GM12878 (cell line): ENCODE measurements around the gene TSPYL4. TPM values are rescaled to one million over a fixed set of nuclear protein-coding genes. Genes with fewer than 3 reads are reported as not detected.

Experiments
- ATAC-seq: fragments of 200-7000 bp; cut with Tn5 transposase; 3 replicates; pipeline ENCODE4 v1.9.1; 2020; ENCODE audit warnings: mild to moderate bottlenecking, moderate library complexity
- BruUV-seq: library from RNA; stranded (reverse); fragments of 400-500 nt; replicated peaks from 2 replicates; lab custom pipeline; 2021; lab: Mats Ljungman, UMichigan
- CTCF ChIA-PET: fragments of 300-600 bp; sonication (Branson Sonifier 250); formaldehyde crosslinking; extraction: SDS; loops from one replicate; lab custom pipeline; 2021; ENCODE audit warnings: inconsistent platforms; lab: Yijun Ruan, JAX
- POLR2A ChIA-PET: fragments of 350-600 bp; formaldehyde crosslinking; extraction: SDS; loops from one replicate; lab custom pipeline; 2021; ENCODE audit warnings: inconsistent platforms; lab: Charles Lee
- RAD21 ChIA-PET: fragments of 300-600 bp; sonication (Branson Sonifier 250); formaldehyde crosslinking; loops from one replicate; lab custom pipeline; 2023; ENCODE audit warnings: antibody characterized with exemption; ENCODE audit not compliant: unreplicated experiment; lab: Charles Lee
- SMC1A ChIA-PET: fragments of 300-600 bp; sonication (Branson Sonifier 250); formaldehyde crosslinking; loops from one replicate; lab custom pipeline; 2023; ENCODE audit not compliant: unreplicated experiment, uncharacterized antibody; lab: Charles Lee
- DNase-seq: peaks from one replicate; pipeline ENCODE4 v3.0.0-alpha.2; 2011; ENCODE audit warnings: low read depth, low spot score
- FAIRE-seq: peaks from 3 replicates; lab custom pipeline; 2011; peaks lifted over from hg19 to GRCh38; lab: Jason Lieb, UNC
- H2AFZ ChIP-seq: 2 replicates; pipeline ENCODE4 v1.6.0; 2011; ENCODE audit warnings: low read depth, low read length, control low read depth; ENCODE audit not compliant: control insufficient read depth
- H3K27ac ChIP-seq: 2 replicates; pipeline ENCODE4 v1.5.1; 2011; ENCODE audit warnings: control low read depth; ENCODE audit not compliant: control insufficient read depth, insufficient read depth
- H3K27me3 ChIP-seq, 2 experiments: replicated peaks in 1 of 2; 2 replicates each; pipeline versions ENCODE4 v1.6.0 to v1.6.1; 2011; ENCODE audit warnings: low read length in 1 of 2; ENCODE audit not compliant: control insufficient read depth in 2 of 2, insufficient read depth in 2 of 2
- H3K36me3 ChIP-seq, 2 experiments: 2 replicates each; pipeline ENCODE4 v1.5.1; 2011; ENCODE audit warnings: low read length in 1 of 2; ENCODE audit not compliant: control insufficient read depth in 2 of 2, insufficient read depth in 2 of 2
- H3K4me1 ChIP-seq: 2 replicates; pipeline ENCODE4 v1.6.1; 2011; ENCODE audit warnings: mild to moderate bottlenecking, low read length, moderate library complexity, mixed read lengths; ENCODE audit not compliant: control insufficient read depth, insufficient read depth
- H3K4me2 ChIP-seq: 2 replicates; pipeline ENCODE4 v1.6.0; 2011; ENCODE audit warnings: control low read depth; ENCODE audit not compliant: control insufficient read depth, insufficient read depth
- H3K4me3 ChIP-seq: fragments of 200-600 bp; sonication (generic); 2 replicates; pipeline ENCODE4 v1.5.1; 2016
- H3K79me2 ChIP-seq: 2 replicates; pipeline ENCODE4 v1.6.0; 2011; ENCODE audit warnings: low read length; ENCODE audit not compliant: control insufficient read depth, insufficient read depth
- H3K9ac ChIP-seq: 2 replicates; pipeline ENCODE4 v1.8.0; 2011; ENCODE audit warnings: low read length, control low read depth, mixed read lengths; ENCODE audit not compliant: control insufficient read depth, insufficient read depth
- H3K9me3 ChIP-seq: replicated peaks from 3 replicates; pipeline ENCODE4 v1.5.1; 2011; ENCODE audit warnings: mild to moderate bottlenecking, low read length; ENCODE audit not compliant: control insufficient read depth, insufficient read depth
- H4K20me1 ChIP-seq: 2 replicates; pipeline ENCODE4 v1.6.0; 2011; ENCODE audit not compliant: control insufficient read depth, insufficient read depth
- CBFB ChIP-seq: IDR thresholded peaks from 2 replicates; pipeline ENCODE4 v1.6.1; 2016; ENCODE audit warnings: antibody characterized with exemption, low read depth
- CREM ChIP-seq: IDR thresholded peaks from 2 replicates; pipeline ENCODE4 v1.6.1; 2014; ENCODE audit warnings: antibody characterized with exemption, low read depth
- HDGF ChIP-seq: fragments of 450-650 bp; IDR thresholded peaks from 2 replicates; pipeline ENCODE4 v1.6.1; 2016; ENCODE audit warnings: antibody characterized with exemption
- IKZF2 ChIP-seq, 2 experiments: fragments of 450-650 bp; IDR thresholded peaks; 2 replicates each; pipeline ENCODE4 v1.6.1; 2017; ENCODE audit warnings: mild to moderate bottlenecking in 2 of 2, moderate library complexity in 2 of 2
- IRF5 ChIP-seq: fragments of 450-650 bp; IDR thresholded peaks from 2 replicates; pipeline ENCODE4 v1.6.1; 2017; ENCODE audit warnings: borderline replicate concordance
- ZNF207 ChIP-seq: fragments of 450-650 bp; IDR thresholded peaks from 2 replicates; pipeline ENCODE4 v1.6.1; 2014; ENCODE audit warnings: antibody characterized with exemption, mild to moderate bottlenecking, borderline replicate concordance
- WGBS: methylation state at CpG from one replicate; pipeline ENCODE4 v1.1.6; 2016; ENCODE audit warnings: low lambda C conversion rate; ENCODE audit not compliant: insufficient replicate concordance, insufficient coverage; ENCODE audit errors: missing lambda C conversion rate; 5-methylcytosine and 5-hydroxymethylcytosine counted together
- in situ Hi-C: fragments of 300-500 bp; cut with MboI; formaldehyde crosslinking; loops from 9 replicates; pipeline ENCODE4 v1.14.3; 2018; ENCODE audit warnings: mixed read lengths
- intact Hi-C: fragments of 100-400 bp; cut with micrococcal nuclease; formaldehyde crosslinking; loops from one replicate; pipeline ENCODE4 v1.14.2; 2022; ENCODE audit not compliant: unreplicated experiment
- polyA plus RNA-seq, 11 experiments: library from polyadenylated mRNA; depleted of rRNA in 4 of 11; unstranded in 6 of 11; stranded (reverse) in 5 of 11; fragments of >200 nt; fragmentation: Nextera tagmentation in 4 of 11; fragmentation: Illumina TruSeq in 1 of 11; extraction: Ambion mirVana in 4 of 11; extraction: Trizol in 1 of 11; gene quantifications; 1 replicate in 1 of 11; 2 replicates in 10 of 11; pipeline versions ENCODE4 v1.2.1 to v1.2.3, GENCODE V29; 2011 to 2016; ENCODE audit warnings: inconsistent platforms in 2 of 11, missing spikeins in 2 of 11, low read depth in 1 of 11
- total RNA-seq, 4 experiments: library from RNA; depleted of rRNA in 3 of 4; stranded (reverse); fragments of >200 nt in 3 of 4; fragmentation: Illumina TruSeq in 1 of 4; extraction: Trizol in 1 of 4; gene quantifications; 2 replicates each; pipeline versions ENCODE4 v1.2.1 to v1.2.3, GENCODE V29; 2013 to 2021

The TSPYL4 gene
- total and polyA plus RNA-seq, 10 of the 15 experiments (the other 5 are each of a cell fraction or from before 2014, with no cell fraction given) = 1.5 to 27.6 (median 20.0) TPM

GRCh38 chr6:116292553-116292952, 38.7 kb upstream of the TSPYL4 start:
- TF ChIP-seq ZNF207 (no peak), CBFB (no peak), HDGF (no peak), IRF5 (no peak), IKZF2 (IDR thresholded peaks at IDR 0.05) (no peak), CREM (no peak)
- intact Hi-C loops = no loop called here
- Histone ChIP-seq H3K4me1 (peaks cover 3% of the 10 kb centered on the region; the same call in 1 of the 2 replicates), H3K9me3 (no peaks in the 10 kb centered on the region; the same call in 2 of the 3 replicates), H3K27me3 (no peaks in the 10 kb centered on the region), H3K9ac (no peak overlapping the region), H3K36me3 (no peaks in the 10 kb centered on the region), H2AFZ (no peak overlapping the region), H3K79me2 (no peaks in the 10 kb centered on the region), H3K4me3 (no peak overlapping the region), H3K27ac (no peak overlapping the region), H4K20me1 (no peaks in the 10 kb centered on the region), H3K4me2 (no peak overlapping the region)
- BruUV-seq = no TSS peak
- ChIA-PET SMC1A (interaction anchor here (0.6 to 7.4 kb wide), 15 partner anchors 20 to 269 kb away, joined by 3 to 39 read pairs (median 4); no protein-coding TSS in a partner anchor), CTCF (interaction anchor here (0.8 to 3.2 kb wide), 6 partner anchors 14 to 249 kb away, joined by 3 to 28 read pairs (median 6); no protein-coding TSS in a partner anchor), POLR2A (interaction anchor here (1.2 to 1.7 kb wide), 2 partner anchors 14 to 204 kb away, joined by 3 to 4 read pairs; no protein-coding TSS in a partner anchor), RAD21 (interaction anchor here (1.3 to 1.7 kb wide), 2 partner anchors 118 to 269 kb away, joined by 3 read pairs; no protein-coding TSS in a partner anchor)
- DNase-seq (no peak), ATAC-seq (no peak), FAIRE-seq (no peak)
- in situ Hi-C loops = no loop called here
- WGBS = 96% methylated on average over 1 of the region's 1 CpG
